NCI-H748 (cell line): ENCODE data around the gene LIME1.

Source experiments
- DNase-seq: peaks from one replicate; lab custom pipeline; 2025; ENCODE audit not compliant: unreplicated experiment; lab: John Stamatoyannopoulos, UW

Gene LIME1

GRCh38 chr20:63748934-63749270 lies 12.4 kb downstream of the LIME1 start:
- no peak for DNase-seq

- no peak for DNase-seq
Measured at GRCh38 chr20:63749597-63750508, 13.4 kb downstream of the LIME1 start.

GRCh38 chr20:63750807-63751470 lies 14.5 kb downstream of the LIME1 start:
- DNase-seq = no peak

- no peak for DNase-seq
Measured at GRCh38 chr20:63751471-63752271, 15.2 kb downstream of the LIME1 start.

- no peak for DNase-seq
Measured at GRCh38 chr20:63752411-63753101, 16.1 kb downstream of the LIME1 start.

- DNase-seq = no peak
Measured at GRCh38 chr20:63753381-63753780, 16.9 kb downstream of the LIME1 start.

- no peak for DNase-seq
Measured at GRCh38 chr20:63754008-63754407, 17.5 kb downstream of the LIME1 start.

GRCh38 chr20:63755933-63756647 lies 19.6 kb downstream of the LIME1 start:
- DNase-seq = no peak

GRCh38 chr20:63756648-63756991 lies 20.2 kb downstream of the LIME1 start:
- DNase-seq = no peak

- DNase-seq = no peak
Measured at GRCh38 chr20:63758152-63758551, 21.7 kb downstream of the LIME1 start.

- DNase-seq = no peak
Measured at GRCh38 chr20:63759377-63759901, 23.0 kb downstream of the LIME1 start.

GRCh38 chr20:63765082-63765873 lies 28.8 kb downstream of the LIME1 start:
- no peak for DNase-seq

GRCh38 chr20:63765902-63766301 lies 29.4 kb downstream of the LIME1 start:
- no peak for DNase-seq

- no peak for DNase-seq
Measured at GRCh38 chr20:63766695-63767426, 30.4 kb downstream of the LIME1 start.

- no peak for DNase-seq
Measured at GRCh38 chr20:63767456-63767855, 31.0 kb downstream of the LIME1 start.

GRCh38 chr20:63767886-63768285 lies 31.4 kb downstream of the LIME1 start:
- no peak for DNase-seq

- DNase-seq = no peak
Measured at GRCh38 chr20:63768591-63769515, 32.4 kb downstream of the LIME1 start.
